Measurements from ENCODE around the gene FAM9C. TPM values are rescaled to one million over a fixed set of nuclear protein-coding genes. Genes with fewer than 3 reads are reported as not detected.
"Not testable (repeated sequence)": the region's sequence is repeated elsewhere in the genome, so short reads cannot be mapped to it uniquely, and the experiment has no call there.

Gene FAM9C
- total RNA-seq, 1 donor from 2014 or later = 0.34 TPM

DNA sequence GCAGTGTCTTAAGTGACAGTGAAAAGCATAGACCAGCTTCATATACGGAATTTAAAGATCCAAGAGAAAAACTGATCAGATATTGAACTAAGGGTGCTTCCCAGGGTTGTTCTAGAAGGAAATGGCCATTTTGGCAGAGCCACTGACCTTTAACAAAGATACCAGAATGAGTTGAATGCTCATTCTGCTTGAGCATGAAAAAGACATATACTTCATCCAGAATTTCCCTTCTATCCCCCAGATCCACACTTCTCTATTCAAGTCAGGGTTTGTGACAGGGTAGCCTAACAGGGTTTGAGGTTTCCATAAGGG is 45.6 kb upstream of the FAM9C start:
- Mint-ChIP-seq H3K4me3 (no peak overlapping the region), H3K27ac (no peak overlapping the region), H3K36me3 (no peaks in the 10 kb centered on the region), H3K9me3 (peaks cover 27% of the 10 kb centered on the region), H3K27me3 (ENCODE audit: low read depth) (no peaks in the 10 kb centered on the region), H3K4me1 (peaks cover 18% of the 10 kb centered on the region)
- DNase-seq (ENCODE audit: low spot score in 2 of 2, unreplicated experiment in 2 of 2) = no peak
- TF ChIP-seq, protein P1, sequence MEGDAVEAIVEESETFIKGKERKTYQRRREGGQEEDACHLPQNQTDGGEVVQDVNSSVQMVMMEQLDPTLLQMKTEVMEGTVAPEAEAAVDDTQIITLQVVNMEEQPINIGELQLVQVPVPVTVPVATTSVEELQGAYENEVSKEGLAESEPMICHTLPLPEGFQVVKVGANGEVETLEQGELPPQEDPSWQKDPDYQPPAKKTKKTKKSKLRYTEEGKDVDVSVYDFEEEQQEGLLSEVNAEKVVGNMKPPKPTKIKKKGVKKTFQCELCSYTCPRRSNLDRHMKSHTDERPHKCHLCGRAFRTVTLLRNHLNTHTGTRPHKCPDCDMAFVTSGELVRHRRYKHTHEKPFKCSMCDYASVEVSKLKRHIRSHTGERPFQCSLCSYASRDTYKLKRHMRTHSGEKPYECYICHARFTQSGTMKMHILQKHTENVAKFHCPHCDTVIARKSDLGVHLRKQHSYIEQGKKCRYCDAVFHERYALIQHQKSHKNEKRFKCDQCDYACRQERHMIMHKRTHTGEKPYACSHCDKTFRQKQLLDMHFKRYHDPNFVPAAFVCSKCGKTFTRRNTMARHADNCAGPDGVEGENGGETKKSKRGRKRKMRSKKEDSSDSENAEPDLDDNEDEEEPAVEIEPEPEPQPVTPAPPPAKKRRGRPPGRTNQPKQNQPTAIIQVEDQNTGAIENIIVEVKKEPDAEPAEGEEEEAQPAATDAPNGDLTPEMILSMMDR (IDR thresholded peaks at IDR 0.05; ENCODE audit: unreplicated experiment) = no peak

DNA sequence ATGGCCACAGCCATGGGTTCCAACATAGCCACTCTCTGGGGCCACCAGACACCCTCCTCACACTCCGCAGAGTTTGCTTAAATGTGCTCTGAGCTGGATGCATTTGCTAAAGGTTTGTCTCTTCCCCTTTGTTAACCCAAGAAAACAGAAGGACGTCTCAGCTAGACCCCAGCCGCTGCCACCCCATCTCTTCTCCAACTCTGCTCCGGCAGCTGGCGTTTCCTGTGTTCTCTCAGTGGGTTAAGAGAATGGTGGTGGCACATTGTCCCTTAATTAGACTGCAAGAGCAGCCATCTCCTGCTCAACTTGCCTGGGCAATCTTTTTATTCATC is 43.7 kb upstream of the FAM9C start:
- no peaks in the 10 kb centered on the region for H3K27me3 Mint-ChIP-seq (ENCODE audit: low read depth)
- peaks cover 23% of the 10 kb centered on the region for H3K9me3 Mint-ChIP-seq
- no peak for DNase-seq (ENCODE audit: low spot score in 2 of 2, unreplicated experiment in 2 of 2)
- no peak overlapping the region for H3K4me3 Mint-ChIP-seq
- peaks cover 13% of the 10 kb centered on the region for H3K4me1 Mint-ChIP-seq
- TF ChIP-seq, protein P1 (IDR thresholded peaks at IDR 0.05; ENCODE audit: unreplicated experiment) = no peak
- no peaks in the 10 kb centered on the region for H3K36me3 Mint-ChIP-seq
- H3K27ac Mint-ChIP-seq = no peak overlapping the region

DNA sequence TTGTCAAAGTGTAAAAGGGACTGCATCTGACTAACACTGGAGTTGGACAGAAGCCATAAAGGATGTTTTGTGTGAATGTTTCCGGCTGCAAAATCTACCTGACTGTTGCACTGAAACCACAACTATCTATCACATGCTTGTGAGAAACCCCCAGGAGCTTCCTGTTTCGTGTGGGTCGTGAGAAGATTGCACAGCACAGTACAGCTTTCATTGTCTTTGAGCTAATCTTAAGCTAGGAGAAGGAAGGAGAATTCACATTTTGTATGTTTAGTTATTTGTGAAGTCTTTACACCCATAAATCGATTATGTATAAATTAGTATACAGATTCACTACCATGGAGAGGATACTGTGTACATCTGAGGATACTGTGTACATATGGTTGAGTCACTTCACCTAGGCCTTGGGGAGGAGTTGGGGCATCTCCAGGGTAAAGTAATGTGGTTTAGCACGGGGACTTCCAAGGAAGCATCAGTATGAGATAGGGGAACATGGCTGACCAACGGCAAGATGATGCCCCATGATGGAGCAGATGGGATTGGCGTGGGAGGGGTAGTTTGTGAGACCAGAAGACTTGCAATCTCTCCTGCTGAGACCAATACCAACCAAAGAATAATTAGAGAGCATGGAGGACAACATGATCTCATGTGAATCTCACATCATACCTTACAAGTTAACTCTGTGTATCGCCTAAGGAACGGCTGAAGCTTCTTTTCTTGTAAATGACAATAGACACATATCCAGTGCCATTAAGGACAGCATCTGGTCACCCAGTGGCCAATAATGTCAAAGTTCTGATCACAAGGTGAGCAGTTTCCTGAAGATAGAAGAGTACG is 43.1 kb upstream of the FAM9C start:
- Mint-ChIP-seq H3K4me3 (no peak overlapping the region), H3K27ac (no peak overlapping the region), H3K9me3 (peaks cover 17% of the 10 kb centered on the region), H3K27me3 (ENCODE audit: low read depth) (no peaks in the 10 kb centered on the region), H3K4me1 (peaks cover 15% of the 10 kb centered on the region), H3K36me3 (no peaks in the 10 kb centered on the region)
- TF ChIP-seq, protein P1 (IDR thresholded peaks at IDR 0.05; ENCODE audit: unreplicated experiment) = no peak
- no peak for DNase-seq (ENCODE audit: low spot score in 2 of 2, unreplicated experiment in 2 of 2)

DNA sequence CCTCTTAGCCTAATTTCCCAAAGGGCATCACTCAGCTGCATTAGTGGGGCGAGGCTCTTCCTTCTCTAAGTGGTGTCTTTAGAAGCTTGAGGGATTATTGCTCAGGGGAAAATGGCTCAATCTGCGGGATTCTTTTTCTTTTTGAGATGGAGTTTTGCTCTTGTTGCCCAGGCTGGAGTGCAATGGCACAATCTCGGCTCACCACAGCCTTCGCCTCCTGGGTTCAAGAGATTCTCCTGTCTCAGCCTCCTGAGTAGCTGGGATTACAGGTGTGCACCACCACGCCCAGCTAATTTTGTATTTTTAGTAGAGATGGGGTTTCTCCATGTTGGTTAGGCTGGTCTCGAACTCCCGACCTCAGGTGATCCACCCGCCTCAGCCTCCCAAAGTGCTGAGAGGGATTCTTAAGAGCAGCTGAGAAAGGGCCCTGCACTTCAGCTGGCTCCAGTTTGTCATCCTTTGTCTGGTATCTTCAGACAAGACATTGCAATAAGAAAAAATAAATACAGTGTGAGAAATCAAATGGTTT is 42.4 kb upstream of the FAM9C start:
- H3K27ac Mint-ChIP-seq; DNase-seq (ENCODE audit: low spot score in 2 of 2, unreplicated experiment in 2 of 2); H3K4me3 Mint-ChIP-seq; H3K36me3 Mint-ChIP-seq; H3K27me3 Mint-ChIP-seq (ENCODE audit: low read depth): not testable (repeated sequence)
- Mint-ChIP-seq H3K9me3 (peaks cover 15% of the 10 kb centered on the region), H3K4me1 (peaks cover 21% of the 10 kb centered on the region)

DNA sequence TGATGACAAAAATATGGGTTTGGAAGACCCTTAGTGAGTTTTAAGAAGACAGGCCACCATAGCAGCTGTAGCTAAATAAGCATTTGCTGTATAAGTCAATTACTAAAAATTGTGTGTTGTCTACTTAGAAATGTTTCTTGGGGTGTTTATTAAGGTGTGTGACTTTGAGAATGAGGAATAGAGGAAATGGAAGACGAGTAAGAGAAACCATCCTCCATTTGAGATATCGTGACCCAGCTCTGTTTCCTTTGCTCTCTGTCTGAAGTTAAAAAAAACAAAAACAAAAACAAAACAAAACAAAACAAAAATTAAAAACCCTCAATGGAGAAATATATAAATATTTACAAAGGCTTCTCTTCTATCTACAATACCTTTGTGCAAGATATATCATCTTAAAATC is 41.7 kb upstream of the FAM9C start:
- TF ChIP-seq, protein P1 (IDR thresholded peaks at IDR 0.05; ENCODE audit: unreplicated experiment) = no peak
- peaks cover 24% of the 10 kb centered on the region for H3K4me1 Mint-ChIP-seq
- DNase-seq (ENCODE audit: low spot score in 2 of 2, unreplicated experiment in 2 of 2) = no peak
- H3K4me3 Mint-ChIP-seq = no peak overlapping the region
- H3K27me3 Mint-ChIP-seq (ENCODE audit: low read depth) = no peaks in the 10 kb centered on the region
- H3K36me3 Mint-ChIP-seq = no peaks in the 10 kb centered on the region
- no peak overlapping the region for H3K27ac Mint-ChIP-seq
- H3K9me3 Mint-ChIP-seq = peaks cover 15% of the 10 kb centered on the region

DNA sequence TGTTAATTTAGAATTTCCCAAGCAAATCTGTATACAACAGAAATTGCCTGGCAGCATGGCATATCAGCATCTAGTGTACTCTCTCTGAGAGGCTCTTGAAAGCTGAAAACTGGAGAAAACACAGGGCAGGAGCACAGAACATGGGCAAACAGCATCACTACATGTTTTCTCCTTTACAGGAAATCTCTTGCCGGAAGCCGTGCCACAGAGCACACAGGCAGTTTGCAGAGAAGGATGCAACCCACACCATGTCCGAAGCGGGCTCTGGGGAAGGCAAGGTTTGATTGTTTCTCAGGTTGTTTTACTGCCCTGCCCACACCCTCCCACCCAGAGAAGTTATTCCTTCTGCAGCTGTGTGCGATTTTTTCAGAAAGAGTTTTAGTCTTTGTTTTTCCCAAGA is 41.1 kb upstream of the FAM9C start:
- Mint-ChIP-seq H3K9me3 (peaks cover 15% of the 10 kb centered on the region), H3K27ac (no peak overlapping the region), H3K4me1 (peaks cover 22% of the 10 kb centered on the region), H3K27me3 (ENCODE audit: low read depth) (no peaks in the 10 kb centered on the region), H3K36me3 (no peaks in the 10 kb centered on the region), H3K4me3 (no peak overlapping the region)
- no peak for DNase-seq (ENCODE audit: low spot score in 2 of 2, unreplicated experiment in 2 of 2)
- TF ChIP-seq, protein P1 (IDR thresholded peaks at IDR 0.05; ENCODE audit: unreplicated experiment) = no peak
